Astrocyte of the spinal cord (primary cell): ENCODE results near the gene ARHGAP22.
A peak's percentile ranks its signal among the peaks of the same experiment; 100 is the strongest.

Source experiments
- DNase-seq: peaks from one replicate; pipeline ENCODE4 v3.0.0; 2011; ENCODE audit warnings: low read depth, low spot score
- H3K4me3 ChIP-seq: 2 replicates; pipeline ENCODE4 v1.5.1; 2011; ENCODE audit warnings: low read depth, mild to moderate bottlenecking, low read length, moderate library complexity
- CTCF ChIP-seq: IDR thresholded peaks from 2 replicates; pipeline ENCODE4 v1.5.1; 2012; ENCODE audit warnings: low read depth, mild to moderate bottlenecking, low read length, inconsistent platforms
- in situ Hi-C: cut with HindIII; loops from 2 replicates; pipeline ENCODE4 v1.10.0; 2017; ENCODE audit warnings: low sequenced_read_pairs

The ARHGAP22 gene

GRCh38 chr10:48638739-48639527, 34.1 kb upstream of the ARHGAP22 start:
- in situ Hi-C loops: no loop called here
- TF ChIP-seq CTCF: no peak
- no peak overlapping the region for H3K4me3 ChIP-seq

GRCh38 chr10:48638158-48638557, 33.3 kb upstream of the ARHGAP22 start:
- TF ChIP-seq CTCF: no peak
- in situ Hi-C loops: no loop called here
- DNase-seq: no peak
- no peak overlapping the region for H3K4me3 ChIP-seq

More at GRCh38 chr10:48638739-48639527, 34.1 kb upstream of the ARHGAP22 start:
- no peak for DNase-seq

GRCh38 chr10:48636901-48637300, 32.0 kb upstream of the ARHGAP22 start:
- DNase-seq: no peak
- in situ Hi-C loops: no loop called here
- no peak overlapping the region for H3K4me3 ChIP-seq
- no peak for TF ChIP-seq CTCF

GRCh38 chr10:48636231-48636630, 31.4 kb upstream of the ARHGAP22 start:
- in situ Hi-C loops: no loop called here
- H3K4me3 ChIP-seq: no peak overlapping the region
- no peak for DNase-seq
- TF ChIP-seq CTCF: no peak

GRCh38 chr10:48634984-48635557, 30.2 kb upstream of the ARHGAP22 start:
- no peak for TF ChIP-seq CTCF
- no peak overlapping the region for H3K4me3 ChIP-seq
- in situ Hi-C loops: no loop called here
- DNase-seq: no peak

- in situ Hi-C loops: no loop called here
- no peak overlapping the region for H3K4me3 ChIP-seq
- no peak for TF ChIP-seq CTCF
- peak; percentile 78 for DNase-seq
Measured at GRCh38 chr10:48634198-48634983, 29.5 kb upstream of the ARHGAP22 start.
